Measurements from ENCODE around the gene P3H2.

Gene P3H2

GRCh38 chr3:190044974-190045373, 75.7 kb downstream of the P3H2 start:
- DNase-seq = no peak

- DNase-seq = no peak
Measured at GRCh38 chr3:190044142-190044541, 76.6 kb downstream of the P3H2 start.

- no peak for DNase-seq
Measured at GRCh38 chr3:190043741-190044140, 77.0 kb downstream of the P3H2 start.

- DNase-seq = no peak
Measured at GRCh38 chr3:190042558-190042957, 78.1 kb downstream of the P3H2 start.

GRCh38 chr3:190041333-190042041, 79.2 kb downstream of the P3H2 start:
- DNase-seq = no peak

- no peak for DNase-seq
Measured at GRCh38 chr3:190040145-190040544, 80.6 kb downstream of the P3H2 start.

- peak; percentile 53 for DNase-seq
Measured at GRCh38 chr3:190038050-190038933, 82.4 kb downstream of the P3H2 start.

- DNase-seq = no peak
Measured at GRCh38 chr3:190036631-190037030, 84.1 kb downstream of the P3H2 start.

- no peak for DNase-seq
Measured at GRCh38 chr3:190034446-190034845, 86.3 kb downstream of the P3H2 start.

GRCh38 chr3:190032923-190033322, 87.8 kb downstream of the P3H2 start:
- DNase-seq = no peak

- no peak for DNase-seq
Measured at GRCh38 chr3:190031887-190032752, 88.6 kb downstream of the P3H2 start.

- no peak for DNase-seq
Measured at GRCh38 chr3:190027116-190027515, 93.6 kb downstream of the P3H2 start.

- DNase-seq = no peak
Measured at GRCh38 chr3:190026154-190026553, 94.5 kb downstream of the P3H2 start.

- DNase-seq = no peak
Measured at GRCh38 chr3:190024912-190025311, 95.8 kb downstream of the P3H2 start.

- no peak for DNase-seq
Measured at GRCh38 chr3:190019844-190020243, 100.9 kb downstream of the P3H2 start.

GRCh38 chr3:190019006-190019405, 101.7 kb downstream of the P3H2 start:
- no peak for DNase-seq

- no peak for DNase-seq
Measured at GRCh38 chr3:190018460-190018859, 102.2 kb downstream of the P3H2 start.

- peak; percentile 27 for DNase-seq
Measured at GRCh38 chr3:190017521-190018288, 103.0 kb downstream of the P3H2 start.

GRCh38 chr3:190016966-190017365, 103.7 kb downstream of the P3H2 start:
- no peak for DNase-seq

- no peak for DNase-seq
Measured at GRCh38 chr3:190014940-190015339, 105.8 kb downstream of the P3H2 start.

- no peak for DNase-seq
Measured at GRCh38 chr3:190013943-190014924, 106.5 kb downstream of the P3H2 start.
